Measurements from ENCODE around the gene EPC1.
"Not testable (repeated sequence)": the region's sequence is repeated elsewhere in the genome, so short reads cannot be mapped to it uniquely, and the experiment has no call there.

EPC1 gene

GRCh38 chr10:32229788-32230187 lies 117.2 kb downstream of the EPC1 start:
- not testable (repeated sequence) for DNase-seq

DNA sequence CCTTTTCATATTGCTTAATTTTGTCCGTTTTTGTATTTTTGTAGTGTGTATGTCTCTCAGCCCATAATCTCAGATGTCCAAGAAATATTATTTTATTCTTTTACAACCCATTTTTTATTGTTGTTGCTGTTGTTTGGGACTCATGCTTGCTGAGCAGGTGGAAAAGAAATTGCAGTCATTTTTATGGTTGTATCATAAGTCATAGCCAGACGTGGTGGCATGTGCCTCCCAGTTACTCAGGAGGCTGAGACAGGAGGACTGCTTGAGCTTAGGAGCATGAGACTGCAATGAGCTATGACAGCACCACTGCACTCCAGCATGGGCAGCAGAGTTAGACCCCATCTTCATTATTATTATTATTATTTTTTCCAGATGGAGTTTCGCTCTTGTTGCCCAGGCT lies 117.8 kb downstream of the EPC1 start:
- no peak for DNase-seq

- no peak for DNase-seq
Observed at GRCh38 chr10:32227802-32228201, 119.2 kb downstream of the EPC1 start.

DNA sequence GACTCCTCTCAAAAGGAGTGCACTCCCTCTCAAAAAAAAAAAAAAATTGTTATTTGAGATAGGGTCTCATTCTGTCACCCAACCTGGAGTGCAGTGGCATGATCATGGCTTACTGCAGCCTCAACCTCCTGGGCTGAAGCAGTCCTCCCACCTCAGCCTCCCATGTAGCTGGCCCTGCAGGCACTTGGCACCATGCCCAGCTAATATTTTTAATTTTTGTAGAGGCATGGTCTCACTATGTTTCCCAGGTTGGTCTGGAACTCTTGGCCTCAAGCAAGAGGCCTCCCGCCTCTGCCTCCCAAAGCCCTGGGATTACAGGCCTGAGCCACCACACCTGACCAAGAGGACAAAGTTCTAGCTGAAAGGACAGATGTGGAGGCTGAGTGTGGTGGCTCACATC lies 120.3 kb downstream of the EPC1 start:
- DNase-seq: no peak

DNA sequence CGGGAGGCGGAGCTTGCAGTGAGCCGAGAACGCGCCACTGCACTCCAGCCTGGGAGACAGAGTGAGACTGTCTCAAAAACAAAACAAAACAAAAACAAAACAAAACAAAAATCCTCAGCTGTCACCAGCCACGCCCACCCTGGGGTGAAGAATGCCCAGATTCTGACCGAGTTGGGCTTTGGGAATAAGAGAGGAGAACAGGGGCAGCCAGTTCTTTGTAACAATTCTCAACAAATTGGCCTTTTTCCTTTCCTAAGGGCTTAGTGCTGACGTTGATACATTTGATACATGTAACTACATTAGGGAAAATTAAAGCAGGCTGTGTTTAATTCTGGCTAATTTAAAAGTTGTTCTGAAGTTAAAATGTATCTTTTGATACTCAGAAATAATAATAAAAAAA lies 121.0 kb downstream of the EPC1 start:
- no peak for DNase-seq

- DNase-seq: not testable (repeated sequence)
Observed at GRCh38 chr10:32222376-32222775, 124.6 kb downstream of the EPC1 start.

DNA sequence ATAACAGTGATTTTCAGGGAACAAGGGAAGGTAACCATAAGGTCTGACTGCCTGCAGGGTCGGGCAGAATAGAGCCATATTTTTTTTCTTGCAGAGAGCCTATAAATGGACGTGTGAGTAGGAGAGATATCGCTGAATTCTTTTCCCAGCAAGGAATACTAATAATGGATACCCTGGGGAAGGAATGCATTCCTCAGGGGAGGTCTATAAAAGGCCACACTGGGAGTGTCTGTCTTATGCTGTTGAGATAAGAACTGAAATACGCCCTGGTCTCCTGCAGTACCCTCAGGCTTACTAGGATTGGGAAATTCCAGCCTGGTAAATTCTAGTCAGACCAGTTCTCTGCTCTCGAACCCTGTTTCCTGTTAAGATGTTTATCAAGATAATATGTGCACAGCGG lies 127.8 kb downstream of the EPC1 start:
- not testable (repeated sequence) for DNase-seq

DNA sequence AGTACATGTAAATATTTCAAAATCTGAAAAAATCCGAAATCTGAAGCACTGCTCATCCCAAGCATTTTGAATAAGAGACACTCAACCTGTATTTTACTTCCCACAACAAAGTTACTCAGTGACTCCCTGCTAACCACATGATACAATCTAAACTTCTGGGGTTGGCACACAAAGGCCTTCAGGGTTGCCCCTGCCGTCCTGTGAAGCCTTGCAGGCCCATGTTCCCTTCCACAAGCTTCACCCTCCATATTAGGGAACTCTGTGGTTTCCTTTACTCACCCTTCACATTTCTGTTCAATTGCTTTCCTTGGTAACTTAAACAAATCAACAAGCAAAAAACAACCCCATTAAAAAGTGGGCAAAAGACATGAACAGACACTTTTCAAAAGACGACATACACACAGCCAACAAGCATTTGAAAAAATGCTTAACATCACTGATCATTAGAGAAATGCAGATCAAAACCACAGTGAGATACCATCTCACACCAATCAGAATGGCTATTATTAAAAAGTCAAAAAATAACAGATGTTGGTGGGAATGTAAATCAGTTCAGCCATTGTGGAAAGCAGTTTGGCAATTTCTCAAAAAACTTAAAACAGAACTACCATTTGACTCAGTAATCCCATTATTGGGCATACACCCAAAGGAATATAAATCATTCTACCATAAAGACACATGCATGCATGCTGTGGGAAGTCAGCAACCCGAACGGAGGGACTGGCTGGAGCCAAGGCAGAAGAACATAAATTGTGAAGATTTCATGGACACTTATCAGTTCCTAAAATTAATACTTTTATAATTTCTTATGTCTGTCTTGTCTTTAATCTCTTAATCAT lies 128.5 kb downstream of the EPC1 start:
- DNase-seq: not testable (repeated sequence)
